Adipose tissue (tissue), 3 donors: ENCODE data around the gene RASL10B. TPM values are rescaled to one million over a fixed set of nuclear protein-coding genes. Genes with fewer than 3 reads are reported as not detected.
"Not testable (repeated sequence)": the region's sequence is repeated elsewhere in the genome, so short reads cannot be mapped to it uniquely, and the experiment has no call there.

ENCODE experiments used
- H3K27ac ChIP-seq: one replicate; pipeline ENCODE4 v1.5.1; 2013; ENCODE audit warnings: low read depth, low read length
- WGBS, 3 donors: extraction: QIAGEN DNeasy Blood & Tissue Kit; methylation state at CpG; one replicate each; pipeline ENCODE4 v1.1.7; 2013; 5-methylcytosine and 5-hydroxymethylcytosine counted together
- polyA plus RNA-seq, 3 donors: library from polyadenylated mRNA; stranded (reverse); fragments of 200-250 nt; gene quantifications; one replicate each; pipeline ENCODE4 v1.2.3, GENCODE V29; 2013
- donor health status: healthy with polysubstance abuse.
- donor health status: Bipolar disorder and iron deficiency.
- donor health status: healthy.

The RASL10B gene, protein sequence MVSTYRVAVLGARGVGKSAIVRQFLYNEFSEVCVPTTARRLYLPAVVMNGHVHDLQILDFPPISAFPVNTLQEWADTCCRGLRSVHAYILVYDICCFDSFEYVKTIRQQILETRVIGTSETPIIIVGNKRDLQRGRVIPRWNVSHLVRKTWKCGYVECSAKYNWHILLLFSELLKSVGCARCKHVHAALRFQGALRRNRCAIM
- polyA plus RNA-seq, result 10 to 100 TPM in 2 of 3 donors, 1 to 10 TPM in 1; 5.6 to 42.8 (median 21.1) TPM

DNA sequence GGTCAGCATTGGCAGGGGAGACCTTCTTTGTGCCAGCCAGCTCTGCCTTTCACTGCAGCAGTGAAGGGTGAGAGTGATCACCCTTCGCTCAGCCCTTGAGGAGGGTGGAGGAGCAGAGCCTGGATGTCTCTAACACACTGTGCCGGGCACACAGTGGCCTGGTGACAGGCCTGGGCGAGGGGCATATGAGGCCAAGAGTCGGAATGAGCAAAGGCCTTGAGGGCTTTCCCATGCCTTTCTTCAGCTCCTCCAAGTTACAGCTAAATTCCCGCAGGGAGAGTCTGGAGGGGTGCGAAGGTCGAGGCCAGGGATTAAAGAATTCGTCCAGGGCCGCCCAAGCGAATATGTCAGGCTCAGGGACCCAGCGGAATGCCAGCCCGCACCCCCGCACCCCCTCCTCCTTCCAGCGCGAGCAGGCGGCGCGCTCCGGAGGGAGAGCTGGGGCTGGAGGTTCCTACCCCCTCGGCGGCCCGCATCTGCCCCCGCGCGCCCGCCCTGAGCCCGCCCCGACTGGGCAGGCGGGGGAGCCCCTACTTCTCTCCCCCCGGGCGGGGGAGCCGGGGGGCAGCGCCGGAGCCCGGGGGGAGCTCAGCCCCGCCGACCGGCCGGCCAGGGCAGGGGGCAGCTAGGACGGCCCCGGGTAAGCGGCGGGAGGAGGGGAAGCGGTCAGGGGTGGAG lies at the start of gene RASL10B:
TSS of gene RASL10B (plus strand) at position 401 of the 678 bp plus-strand sequence. CDS start 3,546 bp downstream, outside the sequence.
- H3K27ac ChIP-seq, result no peak within 1 kb of the TSS
- 5% methylated on average over 29 to 44 of the region's 44 CpGs for WGBS, 3 donors

DNA sequence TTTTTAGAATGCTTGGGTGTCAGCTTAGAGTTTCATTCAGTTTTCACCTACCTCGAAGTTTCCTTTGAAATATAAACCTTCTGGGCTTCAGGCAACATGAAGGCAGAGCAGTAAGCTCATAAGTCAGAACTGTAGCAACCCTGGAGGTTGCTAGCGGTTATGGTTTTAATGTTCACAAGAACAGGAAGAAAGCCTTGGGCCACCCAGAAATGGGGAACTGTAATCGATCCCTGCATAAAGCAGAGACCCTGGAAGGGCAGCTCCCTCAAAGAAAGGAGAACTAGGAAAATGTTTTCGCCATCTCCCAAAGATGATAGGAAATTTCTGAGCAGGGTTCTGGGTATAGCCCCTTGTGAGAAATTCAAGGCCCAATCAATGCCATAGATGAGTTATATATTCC lies 47.8 kb upstream of the RASL10B start:
- 57 to 90% (median 65%) methylated on average over 4 of the region's 4 CpGs for WGBS, 3 donors

DNA sequence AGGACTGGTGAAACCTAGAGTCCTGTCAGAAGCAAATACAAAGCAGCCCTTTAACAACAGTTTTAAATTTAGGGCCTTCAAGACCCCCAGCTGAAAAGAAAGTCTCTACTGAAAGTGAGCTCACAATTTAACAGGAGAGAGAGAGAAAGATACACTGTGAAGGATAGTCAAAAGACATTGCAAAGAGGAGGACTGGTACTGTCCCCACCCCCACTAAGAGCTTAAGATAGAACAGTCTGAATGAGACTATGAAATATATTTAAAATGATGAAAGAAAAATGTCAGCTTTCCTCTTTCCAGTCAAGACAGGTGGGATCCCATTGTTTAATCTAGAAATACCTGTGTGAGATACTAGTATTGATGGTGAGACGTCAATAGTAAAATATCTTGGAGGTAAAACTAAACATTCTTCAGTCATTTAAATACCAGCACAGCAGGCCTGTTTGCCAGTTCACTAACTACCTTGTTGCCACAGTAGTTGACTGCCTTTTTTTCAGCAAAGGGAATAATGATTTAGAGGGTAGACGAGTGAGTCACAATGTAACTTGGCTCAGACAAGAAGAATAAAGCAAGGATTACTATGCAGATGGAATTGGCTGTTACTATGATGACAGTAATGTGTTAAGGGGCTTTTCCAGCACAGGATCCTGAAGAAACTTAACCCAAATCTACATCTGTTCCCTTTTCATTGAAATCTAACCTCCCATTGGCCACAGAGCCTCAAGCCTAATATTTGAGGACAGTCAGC lies 47.2 kb upstream of the RASL10B start:
- no peak overlapping the region for H3K27ac ChIP-seq
- 79 to 87% (median 84%) methylated on average over 2 of the region's 2 CpGs for WGBS, 3 donors

More for the DNA sequence above, 47.8 kb upstream of the RASL10B start:
- no peak overlapping the region for H3K27ac ChIP-seq

DNA sequence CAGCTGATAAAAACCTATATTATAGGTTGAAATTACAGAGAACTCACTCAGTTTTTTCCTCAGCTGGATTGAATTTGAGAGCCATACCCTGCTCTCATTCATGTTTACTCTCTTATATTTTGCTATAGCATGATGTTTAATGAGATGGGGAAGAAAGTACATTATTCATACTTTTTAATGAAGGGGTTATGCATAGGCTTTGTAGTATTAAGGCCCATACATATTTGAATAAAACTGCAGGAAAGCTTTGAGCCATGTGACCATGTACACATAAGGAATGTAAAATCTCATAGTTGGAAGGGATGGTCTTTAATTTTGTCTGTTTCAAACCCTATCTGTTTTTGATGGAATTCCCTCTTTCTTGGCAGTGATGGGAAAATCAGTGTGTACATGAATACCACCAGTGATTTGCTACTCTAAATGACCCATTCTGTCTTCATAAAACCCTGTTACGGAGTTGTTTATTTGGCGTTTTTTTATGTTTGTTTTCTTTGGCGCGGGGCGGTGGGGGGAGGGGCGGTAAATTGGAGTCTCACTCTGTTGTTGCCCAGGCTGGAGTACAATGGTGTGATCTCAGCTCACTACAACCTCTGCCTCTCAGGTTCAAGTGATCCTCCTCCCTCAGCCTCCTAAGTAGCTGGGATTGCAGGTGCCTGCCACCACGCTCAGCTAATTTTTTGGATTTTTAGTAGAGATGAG lies 38.8 kb upstream of the RASL10B start:
- H3K27ac ChIP-seq, result no peak overlapping the region
- WGBS, 3 donors, result 82 to 86% (median 85%) methylated on average over 7 of the region's 7 CpGs

- H3K27ac ChIP-seq, result no peak overlapping the region
- 96 to 100% (median 100%) methylated on average over 3 of the region's 3 CpGs for WGBS, 3 donors
Observed at GRCh38 chr17:35693662-35694061, 37.8 kb upstream of the RASL10B start.

- 75 to 90% (median 90%) methylated on average over 2 of the region's 2 CpGs for WGBS, 3 donors
- no peak overlapping the region for H3K27ac ChIP-seq
Observed at GRCh38 chr17:35694906-35695305, 36.5 kb upstream of the RASL10B start.

DNA sequence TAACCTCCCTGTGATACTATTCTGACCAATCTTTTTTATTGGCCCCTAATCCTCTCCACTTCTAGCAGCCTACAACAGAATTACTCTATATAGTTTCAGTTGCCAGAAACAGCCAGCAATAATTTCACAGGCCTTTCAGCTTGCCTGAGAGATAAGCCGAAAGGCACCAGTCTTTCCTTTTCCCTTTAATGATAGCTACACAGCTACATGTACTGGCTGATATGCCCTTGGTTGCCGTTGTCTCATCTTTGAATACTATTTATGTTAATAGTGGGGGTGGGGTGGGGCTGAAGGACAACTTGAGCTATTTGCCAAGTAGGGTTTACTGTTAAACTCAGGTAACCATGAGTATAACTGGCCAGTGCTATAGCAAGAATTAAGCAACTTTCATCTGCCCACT lies 35.8 kb upstream of the RASL10B start:
- H3K27ac ChIP-seq, result no peak overlapping the region
- WGBS, 3 donors, result 39 to 92% (median 84%) methylated on average over 2 of the region's 2 CpGs

DNA sequence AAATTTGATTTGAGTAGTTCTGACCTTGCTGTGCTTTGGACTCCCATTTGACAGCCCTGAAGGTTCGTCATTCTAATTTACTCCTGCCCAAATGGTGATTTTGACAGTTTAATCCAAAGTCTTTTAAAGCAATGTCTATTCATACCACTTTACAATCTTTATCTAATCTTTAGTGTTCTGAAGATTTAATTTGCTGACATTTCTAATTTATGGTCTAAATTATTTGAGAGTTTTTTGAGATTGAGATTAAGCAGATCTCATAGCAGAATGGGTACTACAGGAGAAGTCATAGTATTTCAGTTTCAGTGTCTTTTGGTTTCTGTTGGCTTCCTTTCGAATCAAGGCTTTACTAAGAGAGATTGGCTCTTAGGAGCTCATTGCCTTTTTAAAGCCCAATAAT lies 32.6 kb upstream of the RASL10B start:
- no peak overlapping the region for H3K27ac ChIP-seq
- 83 to 95% (median 92%) methylated on average over 2 of the region's 2 CpGs for WGBS, 3 donors

- 81 to 92% (median 84%) methylated on average over 6 of the region's 6 CpGs for WGBS, 3 donors
- H3K27ac ChIP-seq, result no peak overlapping the region
Observed at GRCh38 chr17:35700150-35700549, 31.3 kb upstream of the RASL10B start.

- H3K27ac ChIP-seq, result no peak overlapping the region
- 85 to 94% (median 91%) methylated on average over 5 of the region's 5 CpGs for WGBS, 3 donors
Observed at GRCh38 chr17:35701491-35701890, 29.9 kb upstream of the RASL10B start.

DNA sequence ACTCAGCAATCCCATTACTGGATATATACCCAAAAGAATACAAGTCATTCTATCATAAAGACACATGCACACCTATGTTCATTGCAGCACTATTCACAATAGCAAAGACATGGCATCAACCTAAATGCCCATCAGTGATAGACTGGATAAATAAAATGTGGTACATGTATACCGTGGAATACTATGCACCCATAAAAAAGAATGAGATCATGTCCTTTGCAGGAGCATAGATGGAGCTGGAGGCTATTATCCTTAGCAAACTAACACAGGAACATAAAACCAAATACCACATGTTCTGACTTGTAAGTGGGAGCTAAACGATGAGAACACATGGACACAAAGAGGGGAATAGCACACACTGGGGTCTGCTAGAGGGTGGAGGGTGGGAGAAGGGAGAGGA lies 28.1 kb upstream of the RASL10B start:
- H3K27ac ChIP-seq, result not testable (repeated sequence)
- 96 to 100% (median 98%) methylated on average over 2 of the region's 2 CpGs for WGBS, 3 donors

- no peak overlapping the region for H3K27ac ChIP-seq
Observed at GRCh38 chr17:35705230-35705629, 26.2 kb upstream of the RASL10B start.

GRCh38 chr17:35705705-35706104 lies 25.7 kb upstream of the RASL10B start:
- H3K27ac ChIP-seq, result no peak overlapping the region
- WGBS, 3 donors, result 65 to 94% (median 86%) methylated on average over 5 of the region's 5 CpGs

More at GRCh38 chr17:35705230-35705629, 26.2 kb upstream of the RASL10B start:
- WGBS, 3 donors, result 97 to 99% (median 97%) methylated on average over 1 of the region's 1 CpG

DNA sequence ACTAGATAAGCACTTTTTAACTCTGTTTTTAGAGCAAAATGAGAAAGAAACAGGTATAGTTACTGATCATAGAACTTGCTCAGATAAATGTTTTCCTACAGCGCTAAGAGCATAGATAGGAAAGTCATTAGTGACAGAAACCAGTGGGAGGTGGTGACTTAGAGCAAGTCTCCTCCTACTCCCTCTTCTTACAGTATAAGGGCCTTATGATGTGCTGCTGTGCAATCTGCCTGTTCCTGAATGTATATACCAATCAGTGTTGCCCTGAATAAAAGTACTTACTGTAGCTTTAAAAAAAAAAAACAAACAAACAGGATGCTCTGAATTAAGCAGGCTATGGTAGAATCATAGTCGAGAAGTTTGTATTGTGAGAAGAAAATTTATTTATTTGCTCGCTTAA lies 23.3 kb upstream of the RASL10B start:
- 52 to 76% (median 71%) methylated on average over 3 of the region's 3 CpGs for WGBS, 3 donors
- H3K27ac ChIP-seq, result no peak overlapping the region

DNA sequence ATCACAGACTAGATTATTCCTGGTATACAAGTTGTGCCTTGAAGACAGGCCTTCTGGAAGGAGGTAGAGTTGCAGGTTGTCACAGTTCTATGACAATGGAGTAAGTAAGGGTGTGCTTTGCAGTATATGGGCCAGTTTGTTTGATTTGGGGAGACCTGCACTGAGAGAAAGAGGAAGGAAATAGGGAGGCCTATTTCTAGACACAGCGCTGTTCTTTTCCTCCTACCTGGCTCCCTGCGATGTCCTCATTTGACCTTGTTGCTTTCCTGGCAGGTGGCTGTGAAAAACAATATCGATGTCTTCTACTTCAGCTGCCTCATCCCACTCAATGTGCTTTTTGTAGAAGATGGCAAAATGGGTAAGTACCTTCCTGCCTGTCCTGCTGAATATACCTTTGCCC lies 22.5 kb upstream of the RASL10B start:
- no peak overlapping the region for H3K27ac ChIP-seq
- 8 to 47% (median 36%) methylated on average over 3 of the region's 3 CpGs for WGBS, 3 donors

DNA sequence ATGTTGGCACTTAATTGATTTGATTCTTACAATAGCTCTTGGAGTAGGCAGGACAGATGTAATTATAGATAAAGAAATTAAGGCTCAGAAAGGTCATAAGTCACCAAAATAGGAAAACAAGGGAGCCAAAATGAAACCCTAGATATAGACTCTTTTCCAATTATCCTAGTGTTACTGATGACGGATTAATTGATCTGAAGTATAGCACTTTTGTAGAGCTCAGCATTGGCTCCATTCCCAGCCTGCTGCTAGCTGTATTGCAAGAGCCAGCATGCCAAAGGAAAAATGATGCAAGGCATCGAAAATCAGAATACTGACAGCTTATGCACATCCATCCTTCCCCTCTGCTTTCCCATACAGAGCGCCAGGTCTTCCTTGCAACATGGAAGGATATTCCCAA lies 21.6 kb upstream of the RASL10B start:
- H3K27ac ChIP-seq, result no peak overlapping the region
- 69 to 79% (median 73%) methylated on average over 3 of the region's 3 CpGs for WGBS, 3 donors

- no peak overlapping the region for H3K27ac ChIP-seq
- 96 to 100% (median 98%) methylated on average over 2 of the region's 2 CpGs for WGBS, 3 donors
Observed at GRCh38 chr17:35710950-35711349, 20.5 kb upstream of the RASL10B start.

- no peak overlapping the region for H3K27ac ChIP-seq
- WGBS, 3 donors, result 8 to 30% (median 24%) methylated on average over 7 of the region's 7 CpGs
Observed at GRCh38 chr17:35713069-35713728, 18.2 kb upstream of the RASL10B start.
